Endothelial cell of umbilical vein (primary cell): ENCODE measurements around the gene ACAP2. TPM values are rescaled to one million over a fixed set of nuclear protein-coding genes. Genes with fewer than 3 reads are reported as not detected.

Experiments
- BruUV-seq: library from RNA; stranded (reverse); fragments of 400-500 nt; replicated peaks from 2 replicates; lab custom pipeline; 2021; lab: Mats Ljungman, UMichigan
- CTCF ChIA-PET: fragments of 300-600, 350-600 bp; sonication (Branson Sonifier 250); formaldehyde crosslinking; loops from one replicate; lab custom pipeline; 2021; ENCODE audit warnings: antibody characterized with exemption, inconsistent platforms; lab: Charles Lee
- POLR2A ChIA-PET: fragments of 300-600, 350-600 bp; sonication (Branson Sonifier 250); formaldehyde crosslinking; loops from one replicate; lab custom pipeline; 2021; ENCODE audit warnings: antibody characterized with exemption, inconsistent platforms; lab: Charles Lee
- DNase-seq: peaks from one replicate; pipeline ENCODE4 v3.0.0-alpha.2; 2011; ENCODE audit warnings: low read depth, low spot score
- FAIRE-seq: peaks from 2 replicates; lab custom pipeline; 2011; peaks lifted over from hg19 to GRCh38; lab: Jason Lieb, UNC
- H2AFZ ChIP-seq: 2 replicates; pipeline ENCODE4 v1.6.0; 2012; ENCODE audit warnings: low read depth, low read length, control low read depth, inconsistent platforms
- H3K27ac ChIP-seq: 2 replicates; pipeline ENCODE4 v1.5.1; 2011; ENCODE audit warnings: low read depth, mild to moderate bottlenecking, control low read depth, low read length, moderate library complexity; ENCODE audit not compliant: insufficient read depth
- H3K27me3 ChIP-seq, 2 experiments: 2 replicates each; pipeline versions ENCODE4 v1.6.0 to v1.6.1; 2011; ENCODE audit warnings: low read length in 2 of 2, mixed read lengths in 1 of 2; ENCODE audit not compliant: control insufficient read depth in 2 of 2, insufficient read depth in 2 of 2
- H3K36me3 ChIP-seq, 2 experiments: 2 replicates in 1 of 2; 3 replicates in 1 of 2; pipeline ENCODE4 v1.5.1; 2011; ENCODE audit warnings: low read length in 2 of 2, mild to moderate bottlenecking in 1 of 2, moderate library complexity in 1 of 2; ENCODE audit not compliant: control insufficient read depth in 2 of 2, insufficient read depth in 2 of 2; ENCODE audit errors: extremely low read depth in 1 of 2
- H3K4me1 ChIP-seq: 3 replicates; pipeline ENCODE4 v1.5.1; 2011; ENCODE audit warnings: mild to moderate bottlenecking, low read length; ENCODE audit not compliant: control insufficient read depth, insufficient read depth; ENCODE audit errors: extremely low read depth
- H3K4me2 ChIP-seq: 2 replicates; pipeline ENCODE4 v1.6.1; 2011; ENCODE audit warnings: low read length, control low read depth, mixed read lengths; ENCODE audit not compliant: insufficient read depth
- H3K4me3 ChIP-seq, 3 experiments: fragments of 200-600 bp in 1 of 3; sonication (generic), shearing (Covaris generic) in 1 of 3; replicated peaks in 1 of 3; 2 replicates each; pipeline ENCODE4 v1.5.1; 2011 to 2016; ENCODE audit warnings: control low read depth in 3 of 3, low read length in 3 of 3, mild to moderate bottlenecking in 2 of 3, inconsistent platforms in 1 of 3, low read depth in 1 of 3, moderate library complexity in 1 of 3; ENCODE audit not compliant: insufficient read depth in 1 of 3
- H3K79me2 ChIP-seq: 2 replicates; pipeline ENCODE4 v1.6.0; 2012; ENCODE audit warnings: low read length, inconsistent platforms; ENCODE audit not compliant: control insufficient read depth, insufficient read depth
- H3K9ac ChIP-seq: replicated peaks from 2 replicates; pipeline ENCODE3; 2011; ENCODE audit warnings: low read length, control low read depth; ENCODE audit not compliant: insufficient read depth; ENCODE audit errors: extremely low read depth
- H3K9me1 ChIP-seq: replicated peaks from 3 replicates; pipeline ENCODE4 v1.6.0; 2011; ENCODE audit warnings: mild to moderate bottlenecking, low read length; ENCODE audit not compliant: control insufficient read depth, insufficient read depth; ENCODE audit errors: extremely low read depth
- H3K9me3 ChIP-seq: replicated peaks from 2 replicates; pipeline ENCODE4 v1.5.1; 2012; ENCODE audit warnings: low read length, inconsistent platforms; ENCODE audit not compliant: control insufficient read depth, insufficient read depth
- H4K20me1 ChIP-seq: replicated peaks from 2 replicates; pipeline ENCODE3; 2011; ENCODE audit warnings: mild to moderate bottlenecking, low read length; ENCODE audit not compliant: control insufficient read depth, insufficient read depth; ENCODE audit errors: extremely low read depth
- EZH2 ChIP-seq: IDR thresholded peaks from 2 replicates; pipeline ENCODE4 v1.6.1; 2012; ENCODE audit warnings: borderline replicate concordance, low read depth, mild to moderate bottlenecking, moderate library complexity, low read length, inconsistent platforms; ENCODE audit not compliant: severe bottlenecking
- FOS ChIP-seq: IDR thresholded peaks from 2 replicates; pipeline ENCODE4 v1.6.1; 2011; ENCODE audit warnings: mild to moderate bottlenecking, low read length, moderate library complexity, borderline replicate concordance; ENCODE audit not compliant: insufficient read depth
- GATA2 ChIP-seq: IDR thresholded peaks from 2 replicates; pipeline ENCODE4 v1.7.0; 2011; ENCODE audit warnings: low read depth, mild to moderate bottlenecking, moderate library complexity, mixed read lengths, low read length; ENCODE audit not compliant: insufficient read length, insufficient read depth
- JUN ChIP-seq: IDR thresholded peaks from 2 replicates; pipeline ENCODE4 v1.6.1; 2011; ENCODE audit warnings: borderline replicate concordance, low read depth; ENCODE audit not compliant: insufficient read length, insufficient read depth
- MAX ChIP-seq: IDR thresholded peaks from 2 replicates; pipeline ENCODE4 v1.6.1; 2011; ENCODE audit not compliant: insufficient read depth, insufficient read length
- MYC ChIP-seq: IDR thresholded peaks from one replicate; pipeline ENCODE4 v1.6.1; 2011; ENCODE audit warnings: mild to moderate bottlenecking, low read depth, low read length
- POLR2A ChIP-seq: IDR thresholded peaks from 2 replicates; pipeline ENCODE4 v1.6.1; 2012; ENCODE audit warnings: low read depth, mild to moderate bottlenecking, control low read depth, low read length
- POLR2AphosphoS5 ChIP-seq: IDR thresholded peaks from 2 replicates; pipeline ENCODE4 v1.6.1; 2012; ENCODE audit warnings: low read depth, mild to moderate bottlenecking, control low read depth, low read length, moderate library complexity; ENCODE audit not compliant: insufficient read depth
- dilution Hi-C: fragments of 300-500 bp; cut with MboI; formaldehyde crosslinking; loops from one replicate; pipeline ENCODE4 v1.15.0; 2019; ENCODE audit warnings: low sequenced_read_pairs; ENCODE audit not compliant: extremely low pct_ligation_motif_present
- intact Hi-C: fragments of 100-400 bp; cut with micrococcal nuclease; formaldehyde crosslinking; loops from one replicate; pipeline ENCODE4 v1.10.0; 2022
- polyA plus RNA-seq, 4 experiments: library from polyadenylated mRNA; depleted of rRNA in 3 of 4; stranded (reverse) in 3 of 4; unstranded in 1 of 4; fragments of >200 nt; gene quantifications; 2 replicates each; pipeline versions ENCODE4 v1.2.1 to v1.2.3, GENCODE V29; 2011 to 2012; ENCODE audit warnings: missing spikeins in 1 of 4
- total RNA-seq: library from RNA; stranded (reverse); gene quantifications from 2 replicates; pipeline ENCODE4 v1.2.3, GENCODE V29; 2021
- TF ChIP-seq, protein P1 (sequence below), 2 donors: IDR thresholded peaks; 1 replicate in 1 of 2; 2 replicates in 1 of 2; pipeline ENCODE4 v1.5.1; 2011; ENCODE audit warnings: low read length in 2 of 2, mild to moderate bottlenecking in 2 of 2, moderate library complexity in 2 of 2, control low read depth in 1 of 2, inconsistent platforms in 1 of 2, low read depth in 1 of 2; ENCODE audit not compliant: insufficient read depth in 1 of 2; ENCODE audit errors: extremely low read depth in 1 of 2

Gene ACAP2
- total and polyA plus RNA-seq, 2 donors (not counting 3 experiments of a cell fraction or from before 2014, with no cell fraction given) = 13.6 to 36.9 TPM

DNA sequence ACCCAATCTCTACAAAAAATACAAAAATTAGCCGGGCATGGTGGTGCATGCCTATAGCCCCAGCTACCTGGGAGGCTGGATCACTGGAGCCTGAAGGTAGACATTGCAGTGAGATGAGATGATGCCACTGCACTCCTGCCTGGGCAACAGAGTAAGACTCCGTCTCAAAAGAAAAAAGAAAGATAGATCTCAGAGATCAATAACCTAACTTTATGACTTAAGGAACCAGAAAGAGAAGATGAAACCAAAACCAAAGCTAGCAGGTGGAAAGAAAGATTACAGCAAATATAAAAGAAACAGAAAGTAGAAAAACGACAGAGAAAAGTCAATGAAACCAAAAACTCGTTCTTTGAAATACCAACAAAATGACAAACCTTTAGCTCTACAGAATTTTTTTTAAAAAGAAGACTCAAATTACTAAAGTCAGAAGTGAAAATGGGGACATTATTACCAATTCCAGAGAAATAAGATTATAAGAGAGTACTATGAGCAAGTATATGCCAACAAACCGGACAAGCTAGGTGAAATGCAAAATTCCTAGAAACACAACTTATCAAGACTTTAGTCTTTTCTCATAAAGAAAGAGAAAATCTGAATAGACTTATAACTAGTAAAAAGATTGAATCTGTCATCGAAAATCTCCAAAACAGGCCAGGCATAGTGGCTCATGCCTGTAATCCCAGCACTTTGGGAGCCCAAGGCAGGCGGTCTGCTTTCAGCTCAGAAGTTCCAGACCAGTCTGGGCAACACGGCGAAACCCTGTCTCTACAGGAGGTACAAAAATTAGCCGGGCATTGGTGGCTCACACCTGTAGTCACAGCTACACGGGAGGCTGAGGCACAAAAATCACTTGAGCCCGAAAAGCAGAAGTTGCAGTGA, 35.0 kb downstream of the ACAP2 start:
- no peak for FAIRE-seq
- CTCF ChIA-PET = interaction anchor here (1.2 kb wide), 1 partner anchor 137 kb away, joined by 3 read pairs; the partner anchor contains the start of gene XXYLT1
- no TSS peak for BruUV-seq

More for the DNA sequence above, 35.0 kb downstream of the ACAP2 start:
- Histone ChIP-seq H3K9me3 (no peaks in the 10 kb centered on the region), H3K36me3 (no peaks in the 10 kb centered on the region), H3K4me3 (no peak overlapping the region), H3K4me2 (no peak overlapping the region), H3K4me1 (peaks cover 5% of the 10 kb centered on the region), H3K9me1 (no peaks in the 10 kb centered on the region), H2AFZ (no peak overlapping the region), H3K27ac (no peak overlapping the region), H3K9ac (no peak overlapping the region), H4K20me1 (peaks cover 2% of the 10 kb centered on the region), H3K27me3 (no peaks in the 10 kb centered on the region), H3K79me2 (peaks cover 54% of the 10 kb centered on the region)
- POLR2A ChIA-PET = no interaction called here
- dilution Hi-C loops (no loop called here), intact Hi-C loops (no loop called here)
- DNase-seq = no peak
- TF ChIP-seq FOS (no peak), JUN (no peak), EZH2 (no peak), GATA2 (no peak), POLR2A (no peak), MAX (no peak), MYC (no peak), POLR2AphosphoS5 (no peak)
- TF ChIP-seq, protein P1, sequence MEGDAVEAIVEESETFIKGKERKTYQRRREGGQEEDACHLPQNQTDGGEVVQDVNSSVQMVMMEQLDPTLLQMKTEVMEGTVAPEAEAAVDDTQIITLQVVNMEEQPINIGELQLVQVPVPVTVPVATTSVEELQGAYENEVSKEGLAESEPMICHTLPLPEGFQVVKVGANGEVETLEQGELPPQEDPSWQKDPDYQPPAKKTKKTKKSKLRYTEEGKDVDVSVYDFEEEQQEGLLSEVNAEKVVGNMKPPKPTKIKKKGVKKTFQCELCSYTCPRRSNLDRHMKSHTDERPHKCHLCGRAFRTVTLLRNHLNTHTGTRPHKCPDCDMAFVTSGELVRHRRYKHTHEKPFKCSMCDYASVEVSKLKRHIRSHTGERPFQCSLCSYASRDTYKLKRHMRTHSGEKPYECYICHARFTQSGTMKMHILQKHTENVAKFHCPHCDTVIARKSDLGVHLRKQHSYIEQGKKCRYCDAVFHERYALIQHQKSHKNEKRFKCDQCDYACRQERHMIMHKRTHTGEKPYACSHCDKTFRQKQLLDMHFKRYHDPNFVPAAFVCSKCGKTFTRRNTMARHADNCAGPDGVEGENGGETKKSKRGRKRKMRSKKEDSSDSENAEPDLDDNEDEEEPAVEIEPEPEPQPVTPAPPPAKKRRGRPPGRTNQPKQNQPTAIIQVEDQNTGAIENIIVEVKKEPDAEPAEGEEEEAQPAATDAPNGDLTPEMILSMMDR (IDR thresholded peaks at IDR 0.05; ENCODE audit: extremely low read depth in 1 of 2, insufficient read depth in 1 of 2, low read depth in 1 of 2, low read length in 2 of 2) = no peak
